Keratinocyte (primary cell): ENCODE data around the gene MAL. TPM values are rescaled to one million over a fixed set of nuclear protein-coding genes. Genes with fewer than 3 reads are reported as not detected.

Source experiments
- DNase-seq: peaks from one replicate; pipeline ENCODE4 v3.0.0-alpha.2; 2011; ENCODE audit warnings: low read depth, missing footprints, low spot score
- FAIRE-seq: peaks from 2 replicates; lab custom pipeline; 2011; peaks lifted over from hg19 to GRCh38; lab: Jason Lieb, UNC
- H2AFZ ChIP-seq: 2 replicates; pipeline ENCODE4 v1.6.0; 2012; ENCODE audit warnings: low read length, control low read depth, inconsistent platforms; ENCODE audit not compliant: control insufficient read depth
- H3K27ac ChIP-seq: 2 replicates; pipeline ENCODE4 v1.5.1; 2011; ENCODE audit warnings: low read length; ENCODE audit not compliant: control insufficient read depth, insufficient read depth
- H3K27me3 ChIP-seq: 3 replicates; pipeline ENCODE4 v1.6.0; 2011; ENCODE audit warnings: low read length; ENCODE audit not compliant: control insufficient read depth, insufficient read depth; ENCODE audit errors: extremely low read depth
- H3K36me3 ChIP-seq, 2 experiments: 2 replicates in 1 of 2; 3 replicates in 1 of 2; pipeline ENCODE4 v1.5.1; 2011; ENCODE audit warnings: low read length in 2 of 2, mild to moderate bottlenecking in 1 of 2; ENCODE audit not compliant: control insufficient read depth in 2 of 2, insufficient read depth in 2 of 2; ENCODE audit errors: extremely low read depth in 1 of 2
- H3K4me1 ChIP-seq: 3 replicates; pipeline ENCODE4 v1.5.1; 2011; ENCODE audit warnings: low read length; ENCODE audit not compliant: control insufficient read depth, insufficient read depth; ENCODE audit errors: extremely low read depth
- H3K4me2 ChIP-seq: 3 replicates; pipeline ENCODE4 v1.6.0; 2011; ENCODE audit warnings: low read depth, low read length; ENCODE audit not compliant: control insufficient read depth, insufficient read depth; ENCODE audit errors: extremely low read depth
- H3K4me3 ChIP-seq, 3 experiments: fragments of 200-600 bp in 1 of 3; sonication (generic) in 1 of 3; 2 replicates in 2 of 3; 3 replicates in 1 of 3; pipeline ENCODE4 v1.5.1; 2011 to 2016; ENCODE audit warnings: low read length in 3 of 3, mild to moderate bottlenecking in 3 of 3, control low read depth in 2 of 3, inconsistent platforms in 1 of 3, low read depth in 1 of 3, mixed read lengths in 1 of 3, mixed run types in 1 of 3, moderate library complexity in 1 of 3; ENCODE audit not compliant: control insufficient read depth in 2 of 3, insufficient read depth in 2 of 3; ENCODE audit errors: extremely low read depth in 1 of 3
- H3K79me2 ChIP-seq: 2 replicates; pipeline ENCODE4 v1.6.0; 2012; ENCODE audit warnings: low read length; ENCODE audit not compliant: control insufficient read depth, insufficient read depth
- H3K9ac ChIP-seq: 3 replicates; pipeline ENCODE4 v1.6.0; 2011; ENCODE audit warnings: low read length; ENCODE audit not compliant: control insufficient read depth, insufficient read depth; ENCODE audit errors: extremely low read depth
- H3K9me1 ChIP-seq: 3 replicates; pipeline ENCODE4 v1.6.0; 2011; ENCODE audit warnings: low read length; ENCODE audit not compliant: control insufficient read depth, insufficient read depth; ENCODE audit errors: extremely low read depth
- H3K9me3 ChIP-seq: 2 replicates; pipeline ENCODE4 v1.5.1; 2012; ENCODE audit warnings: low read depth, low read length; ENCODE audit not compliant: control insufficient read depth
- H4K20me1 ChIP-seq: 3 replicates; pipeline ENCODE4 v1.6.0; 2011; ENCODE audit warnings: low read length; ENCODE audit not compliant: control insufficient read depth, insufficient read depth; ENCODE audit errors: extremely low read depth
- CTCF ChIP-seq, 3 experiments: IDR thresholded peaks in 1 of 3; conservative IDR thresholded peaks in 1 of 3; optimal IDR thresholded peaks in 1 of 3; 2 replicates in 2 of 3; 3 replicates in 1 of 3; pipeline versions ENCODE3 to v1.5.1; 2011; ENCODE audit warnings: low read length in 3 of 3, mild to moderate bottlenecking in 3 of 3, moderate library complexity in 2 of 3, control low read depth in 1 of 3, inconsistent platforms in 1 of 3; ENCODE audit not compliant: insufficient read depth in 2 of 3; ENCODE audit errors: extremely low read depth in 1 of 3
- EZH2 ChIP-seq: IDR thresholded peaks from one replicate; pipeline ENCODE4 v1.6.1; 2012; ENCODE audit warnings: inconsistent platforms, mild to moderate bottlenecking, low read length, moderate library complexity
- dilution Hi-C: fragments of 300-500 bp; cut with MboI; formaldehyde crosslinking; loops from one replicate; pipeline ENCODE4 v1.7.0; 2020; ENCODE audit warnings: low sequenced_read_pairs; ENCODE audit not compliant: extremely low pct_ligation_motif_present
- polyA plus RNA-seq, 5 experiments: library from polyadenylated mRNA; depleted of rRNA in 3 of 5; stranded (reverse) in 3 of 5; stranded (forward) in 1 of 5; unstranded in 1 of 5; fragments of >200 nt; gene quantifications; 1 replicate in 1 of 5; 2 replicates in 3 of 5; 3 replicates in 1 of 5; pipeline versions ENCODE4 v1.2.1 to v1.2.3, GENCODE V29; 2011 to 2012; ENCODE audit warnings: missing spikeins in 2 of 5, low read depth in 1 of 5, low replicate concordance in 1 of 5

The MAL gene
- polyA plus RNA-seq, 1 donor (not counting 4 experiments of a cell fraction or from before 2014, with no cell fraction given): not detected

DNA sequence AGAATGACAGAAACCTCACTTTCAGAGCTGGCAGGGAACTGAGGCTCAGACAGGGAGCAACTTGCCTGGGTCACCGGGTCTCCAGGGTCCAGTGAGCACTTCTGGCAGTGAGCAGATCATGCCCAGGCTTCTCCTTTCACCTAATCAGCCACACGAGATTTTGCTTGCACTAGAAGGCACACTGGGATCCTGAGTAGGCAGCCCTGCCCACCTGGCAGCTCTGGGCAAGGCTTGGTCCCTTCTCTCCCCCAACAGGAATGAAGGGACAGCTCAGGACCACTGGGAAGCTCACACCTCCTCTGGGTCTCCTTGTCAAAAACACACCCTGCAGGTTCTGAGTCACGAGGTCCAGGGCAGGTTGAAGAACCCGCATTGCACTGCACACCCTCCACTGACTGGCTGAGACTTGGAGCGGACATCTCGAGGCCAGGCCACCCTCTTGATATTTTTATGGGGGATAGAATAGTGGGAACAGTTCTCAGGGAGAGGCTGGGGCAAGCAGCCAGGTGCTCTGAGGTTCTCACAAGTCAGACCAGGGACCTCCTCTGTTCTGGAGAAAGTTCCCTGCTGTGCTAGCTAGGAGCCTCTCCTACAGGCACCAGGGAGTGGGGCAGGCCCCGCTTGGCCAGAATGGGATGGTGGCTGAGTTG lies 5.7 kb downstream of the MAL start:
- H3K9me1 ChIP-seq: no peaks in the 10 kb centered on the region
- TF ChIP-seq EZH2 (no peak), CTCF (optimal IDR thresholded peaks at IDR 0.05 in 1 of 3, IDR thresholded peaks at IDR 0.05 in 1 of 3, conservative IDR thresholded peaks at IDR 0.05 in 1 of 3; ENCODE audit: extremely low read depth in 1 of 3, insufficient read depth in 2 of 3, low read length in 3 of 3) (no peak)
- no peaks in the 10 kb centered on the region for H3K36me3 ChIP-seq
- FAIRE-seq (no peak), DNase-seq (no peak)
- no peaks in the 10 kb centered on the region for H3K79me2 ChIP-seq
- no peak overlapping the region for H3K4me2 ChIP-seq
- no peak overlapping the region for H3K27ac ChIP-seq
- H4K20me1 ChIP-seq: no peaks in the 10 kb centered on the region
- H3K4me1 ChIP-seq: no peaks in the 10 kb centered on the region
- H3K9me3 ChIP-seq: no peaks in the 10 kb centered on the region
- no peak overlapping the region for H3K9ac ChIP-seq
- no peak overlapping the region for H3K4me3 ChIP-seq
- dilution Hi-C loops: no loop called here
- peaks cover 51% of the 10 kb centered on the region for H3K27me3 ChIP-seq
- H2AFZ ChIP-seq: no peak overlapping the region

DNA sequence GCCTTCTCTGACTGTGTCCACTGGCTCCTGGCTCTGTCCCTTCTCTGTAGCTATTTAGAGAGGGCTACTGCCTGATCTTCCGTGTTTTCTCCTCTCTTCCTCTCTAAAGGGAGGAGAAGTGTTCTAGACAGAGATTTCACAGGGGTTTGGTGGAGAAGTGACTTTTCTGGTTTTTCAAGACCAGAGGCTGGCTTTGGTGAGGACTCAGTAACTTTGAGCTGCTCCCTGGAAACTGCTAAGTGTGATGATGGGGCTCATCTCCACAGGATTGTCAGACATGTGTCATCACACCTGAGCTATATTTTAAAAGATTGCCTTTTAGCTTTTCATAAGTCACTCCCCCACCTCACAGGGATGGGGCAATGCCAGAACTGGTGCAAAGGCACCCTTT lies 6.2 kb downstream of the MAL start:
- H3K36me3 ChIP-seq: no peaks in the 10 kb centered on the region
- no peaks in the 10 kb centered on the region for H3K9me1 ChIP-seq
- no peak overlapping the region for H3K27ac ChIP-seq
- H3K79me2 ChIP-seq: no peaks in the 10 kb centered on the region
- H3K9ac ChIP-seq: no peak overlapping the region
- dilution Hi-C loops: no loop called here
- H2AFZ ChIP-seq: no peak overlapping the region
- peaks cover 47% of the 10 kb centered on the region for H3K27me3 ChIP-seq
- FAIRE-seq (no peak), DNase-seq (no peak)
- H4K20me1 ChIP-seq: no peaks in the 10 kb centered on the region
- H3K4me3 ChIP-seq: no peak overlapping the region
- H3K4me1 ChIP-seq: no peaks in the 10 kb centered on the region
- no peak for TF ChIP-seq EZH2
- TF ChIP-seq CTCF (optimal IDR thresholded peaks at IDR 0.05 in 1 of 3, IDR thresholded peaks at IDR 0.05 in 1 of 3, conservative IDR thresholded peaks at IDR 0.05 in 1 of 3; ENCODE audit: extremely low read depth in 1 of 3, insufficient read depth in 2 of 3, low read length in 3 of 3): no peak
- peaks cover 2% of the 10 kb centered on the region for H3K9me3 ChIP-seq
- no peak overlapping the region for H3K4me2 ChIP-seq
